IPS-18c (cell line): Measurements from ENCODE around the gene KDM4B.

Experiments
- H3K4me3 ChIP-seq: 2 replicates; pipeline ENCODE4 v1.7.0; 2013; ENCODE audit warnings: low read depth, mild to moderate bottlenecking, low read length, moderate library complexity; ENCODE audit not compliant: insufficient read depth
- H3K9me3 ChIP-seq: one replicate; pipeline ENCODE4 v1.6.1; 2013; ENCODE audit warnings: mild to moderate bottlenecking, low read length, moderate library complexity; ENCODE audit not compliant: control insufficient read depth, insufficient read depth

KDM4B gene

GRCh38 chr19:5035793-5036697 is 67.1 kb downstream of the KDM4B start:
- H3K4me3 ChIP-seq, result no peak overlapping the region
- H3K9me3 ChIP-seq, result peaks cover 2% of the 10 kb centered on the region

- no peak overlapping the region for H3K4me3 ChIP-seq
Measured at GRCh38 chr19:5036698-5037563, 68.0 kb downstream of the KDM4B start.

GRCh38 chr19:5037936-5038335 is 69.0 kb downstream of the KDM4B start:
- H3K4me3 ChIP-seq, result no peak overlapping the region

More at GRCh38 chr19:5036698-5037563, 68.0 kb downstream of the KDM4B start:
- H3K9me3 ChIP-seq, result peaks cover 2% of the 10 kb centered on the region

GRCh38 chr19:5038631-5039271 is 69.8 kb downstream of the KDM4B start:
- peaks cover 2% of the 10 kb centered on the region for H3K9me3 ChIP-seq
- H3K4me3 ChIP-seq, result no peak overlapping the region

More at GRCh38 chr19:5037936-5038335, 69.0 kb downstream of the KDM4B start:
- H3K9me3 ChIP-seq, result peaks cover 2% of the 10 kb centered on the region

- H3K9me3 ChIP-seq, result peaks cover 2% of the 10 kb centered on the region
- no peak overlapping the region for H3K4me3 ChIP-seq
Measured at GRCh38 chr19:5039642-5040543, 71.0 kb downstream of the KDM4B start.

- Histone ChIP-seq H3K9me3 (no peaks in the 10 kb centered on the region), H3K4me3 (no peak overlapping the region)
Measured at GRCh38 chr19:5040544-5041167, 71.7 kb downstream of the KDM4B start.

GRCh38 chr19:5041168-5041912 is 72.4 kb downstream of the KDM4B start:
- Histone ChIP-seq H3K4me3 (no peak overlapping the region), H3K9me3 (no peaks in the 10 kb centered on the region)

- Histone ChIP-seq H3K4me3 (no peak overlapping the region), H3K9me3 (no peaks in the 10 kb centered on the region)
Measured at GRCh38 chr19:5041913-5042187, 72.9 kb downstream of the KDM4B start.

- H3K4me3 ChIP-seq, result no peak overlapping the region
Measured at GRCh38 chr19:5042556-5042955, 73.6 kb downstream of the KDM4B start.

GRCh38 chr19:5045029-5045428 is 76.1 kb downstream of the KDM4B start:
- Histone ChIP-seq H3K4me3 (no peak overlapping the region), H3K9me3 (no peaks in the 10 kb centered on the region)

More at GRCh38 chr19:5042556-5042955, 73.6 kb downstream of the KDM4B start:
- no peaks in the 10 kb centered on the region for H3K9me3 ChIP-seq

- H3K9me3 ChIP-seq, result no peaks in the 10 kb centered on the region
- H3K4me3 ChIP-seq, result no peak overlapping the region
Measured at GRCh38 chr19:5045956-5046338, 77.0 kb downstream of the KDM4B start.

- H3K9me3 ChIP-seq, result no peaks in the 10 kb centered on the region
- H3K4me3 ChIP-seq, result no peak overlapping the region
Measured at GRCh38 chr19:5046339-5047039, 77.6 kb downstream of the KDM4B start.

GRCh38 chr19:5047251-5047935 is 78.5 kb downstream of the KDM4B start:
- no peaks in the 10 kb centered on the region for H3K9me3 ChIP-seq
- H3K4me3 ChIP-seq, result no peak overlapping the region

GRCh38 chr19:5048091-5048726 is 79.3 kb downstream of the KDM4B start:
- Histone ChIP-seq H3K9me3 (no peaks in the 10 kb centered on the region), H3K4me3 (no peak overlapping the region)
